ENCODE results near the gene PSMG3. TPM values are rescaled to one million over a fixed set of nuclear protein-coding genes. Genes with fewer than 3 reads are reported as not detected.

PSMG3 gene, protein sequence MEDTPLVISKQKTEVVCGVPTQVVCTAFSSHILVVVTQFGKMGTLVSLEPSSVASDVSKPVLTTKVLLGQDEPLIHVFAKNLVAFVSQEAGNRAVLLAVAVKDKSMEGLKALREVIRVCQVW
- total RNA-seq = 10 to 100 TPM; 11.8 to 18.2 (median 14.6) TPM
- polyA plus RNA-seq = 10 to 100 TPM; 33.4 to 59.1 (median 54.1) TPM
- long read RNA-seq, donor 1, partial matches to known transcripts = 0 of 8 reads
- long read RNA-seq, donor 1, other reads (novel, unspliced or antisense) = 3 of 8 reads
- long read RNA-seq, donor 2, transcript PSMG3-202 (2 exons, 1,391 nt) = major isoform, 5 of 10 reads
- long read RNA-seq, donor 2, partial matches to known transcripts = 0 of 10 reads
- long read RNA-seq, donor 2, other reads (novel, unspliced or antisense) = 1 of 10 reads

DNA sequence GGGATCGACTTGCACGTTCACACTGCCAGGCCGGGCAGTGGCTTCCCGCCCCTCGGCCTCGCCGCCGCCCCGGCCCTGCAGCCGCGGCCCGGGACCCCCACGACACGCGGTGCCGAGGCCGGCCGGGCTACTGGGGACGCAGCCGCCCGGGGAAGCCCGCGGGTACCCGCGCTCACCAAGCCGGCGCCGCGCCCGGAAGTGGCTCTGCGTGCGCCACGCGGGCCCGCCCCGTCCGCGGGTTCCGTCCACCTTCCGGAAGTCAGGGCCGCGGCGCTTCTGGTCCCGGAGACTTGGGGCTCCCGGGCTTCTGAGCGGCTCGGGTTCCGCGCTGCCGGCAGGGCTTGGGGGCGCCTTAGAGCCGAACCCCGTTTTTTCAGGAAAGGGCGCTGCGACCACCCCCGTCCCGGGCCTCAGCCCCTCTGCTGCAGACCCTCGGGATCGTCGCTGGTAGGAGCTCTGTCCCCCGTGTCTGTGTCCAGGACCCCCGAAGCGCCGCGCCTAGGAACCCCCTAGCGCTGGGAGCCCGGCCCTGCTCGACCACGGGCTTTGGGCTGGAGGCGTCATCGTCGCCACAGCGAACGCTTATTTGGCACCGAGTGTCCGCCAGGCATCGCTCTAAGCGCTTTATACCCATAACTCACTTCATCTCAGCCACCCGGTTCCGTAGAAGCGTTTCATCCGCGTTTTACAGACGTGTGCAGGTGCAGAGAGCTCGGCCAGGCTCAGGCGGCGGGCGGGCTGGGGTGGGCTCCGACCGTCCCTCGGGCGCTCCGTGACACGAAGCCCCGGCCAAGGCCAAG, at the start of gene PSMG3:
Gene PSMG3 (minus strand): TSS at position 200 of the 800 bp plus-strand sequence. CDS start 693 bp downstream, outside the sequence.
- Histone ChIP-seq H3K9me3 (no peaks in the 10 kb centered on the region), H3K4me1 (peaks cover 34% of the 10 kb centered on the region), H3K27me3 (ENCODE audit: insufficient read depth in 3 of 3, low read length in 2 of 3) (no peaks in the 10 kb centered on the region), H3K4me3 (peak within 1 kb of the TSS; percentile 94), H3K27ac (peak within 1 kb of the TSS; percentile 95), H3K36me3 (ENCODE audit: insufficient read depth in 1 of 2, low read depth in 1 of 2) (peaks cover 0 to 29% of the 10 kb centered on the region in 2 donors)
- WGBS, 3 donors = 1% methylated on average over 59 to 95 of the region's 95 CpGs
- intact Hi-C loops (cut with DNase I) = loop anchor here in 1 of 2 donors (5.0 kb wide), 1 partner anchor 38 kb away; the partner anchor contains the start of gene MAFK
- peak; percentile 95 for DNase-seq
- TF ChIP-seq, protein P1, sequence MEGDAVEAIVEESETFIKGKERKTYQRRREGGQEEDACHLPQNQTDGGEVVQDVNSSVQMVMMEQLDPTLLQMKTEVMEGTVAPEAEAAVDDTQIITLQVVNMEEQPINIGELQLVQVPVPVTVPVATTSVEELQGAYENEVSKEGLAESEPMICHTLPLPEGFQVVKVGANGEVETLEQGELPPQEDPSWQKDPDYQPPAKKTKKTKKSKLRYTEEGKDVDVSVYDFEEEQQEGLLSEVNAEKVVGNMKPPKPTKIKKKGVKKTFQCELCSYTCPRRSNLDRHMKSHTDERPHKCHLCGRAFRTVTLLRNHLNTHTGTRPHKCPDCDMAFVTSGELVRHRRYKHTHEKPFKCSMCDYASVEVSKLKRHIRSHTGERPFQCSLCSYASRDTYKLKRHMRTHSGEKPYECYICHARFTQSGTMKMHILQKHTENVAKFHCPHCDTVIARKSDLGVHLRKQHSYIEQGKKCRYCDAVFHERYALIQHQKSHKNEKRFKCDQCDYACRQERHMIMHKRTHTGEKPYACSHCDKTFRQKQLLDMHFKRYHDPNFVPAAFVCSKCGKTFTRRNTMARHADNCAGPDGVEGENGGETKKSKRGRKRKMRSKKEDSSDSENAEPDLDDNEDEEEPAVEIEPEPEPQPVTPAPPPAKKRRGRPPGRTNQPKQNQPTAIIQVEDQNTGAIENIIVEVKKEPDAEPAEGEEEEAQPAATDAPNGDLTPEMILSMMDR (IDR thresholded peaks at IDR 0.05) = peak; percentile 29
- ATAC-seq = peak; percentile 88 to 95 (median 94)

DNA sequence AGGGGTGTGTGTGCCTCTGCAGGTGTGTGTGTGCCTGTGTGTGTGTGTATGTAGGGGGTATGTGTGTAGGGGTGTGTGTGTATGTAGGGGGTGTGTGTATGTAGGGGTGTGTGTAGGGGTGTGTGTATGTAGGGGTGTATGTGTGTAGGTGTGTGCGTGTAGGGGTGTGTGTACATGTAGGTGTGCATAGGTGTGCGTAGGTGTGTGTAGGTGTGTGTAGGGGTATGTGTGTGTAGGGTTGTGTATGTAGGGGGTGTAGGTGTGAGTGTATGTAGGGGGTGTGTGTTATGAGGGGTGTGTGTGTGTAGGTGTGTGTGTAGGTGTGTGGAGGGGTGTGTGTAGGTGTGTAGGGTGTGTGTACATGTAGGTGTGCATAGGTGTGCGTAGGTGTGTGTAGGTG, 48.6 kb upstream of the PSMG3 start:
- Histone ChIP-seq H3K36me3 (ENCODE audit: insufficient read depth in 1 of 2, low read depth in 1 of 2) (no peaks in the 10 kb centered on the region), H3K9me3 (no peaks in the 10 kb centered on the region), H3K4me3 (no peak overlapping the region), H3K27me3 (ENCODE audit: insufficient read depth in 3 of 3, low read length in 2 of 3) (peaks cover 0 to 5% (median 2%) of the 10 kb centered on the region in 3 donors), H3K4me1 (no peaks in the 10 kb centered on the region), H3K27ac (no peak overlapping the region)
- WGBS, 3 donors = 76 to 94% (median 76%) methylated on average over 3 of the region's 3 CpGs
- TF ChIP-seq, protein P1 (IDR thresholded peaks at IDR 0.05) = no peak
- no peak for DNase-seq
- ATAC-seq = no peak
- intact Hi-C loops (cut with DNase I) = no loop called here

DNA sequence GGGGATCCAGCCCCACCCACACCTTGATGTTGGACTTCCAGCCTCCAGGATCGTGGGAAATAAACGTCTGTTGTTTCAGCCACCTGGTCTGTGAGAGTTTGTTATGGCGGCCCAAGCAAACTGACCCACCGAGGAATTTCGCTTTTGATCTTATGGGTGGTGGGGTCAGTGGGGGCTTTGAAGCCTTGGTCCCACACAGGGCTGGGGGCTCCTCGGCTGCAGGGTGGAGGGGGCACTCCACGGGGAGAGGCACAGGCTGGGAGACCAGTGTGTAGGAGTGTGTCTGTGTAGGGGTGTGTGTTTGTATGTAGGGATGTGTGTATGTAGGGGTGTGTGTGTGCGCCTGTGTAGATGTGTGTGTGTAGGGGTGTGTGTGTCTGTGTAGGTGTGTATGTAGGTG, 48.1 kb upstream of the PSMG3 start:
- TF ChIP-seq, protein P1 (IDR thresholded peaks at IDR 0.05) = no peak
- WGBS, 3 donors = 67 to 74% (median 68%) methylated on average over 8 of the region's 8 CpGs
- intact Hi-C loops (cut with DNase I) = no loop called here

DNA sequence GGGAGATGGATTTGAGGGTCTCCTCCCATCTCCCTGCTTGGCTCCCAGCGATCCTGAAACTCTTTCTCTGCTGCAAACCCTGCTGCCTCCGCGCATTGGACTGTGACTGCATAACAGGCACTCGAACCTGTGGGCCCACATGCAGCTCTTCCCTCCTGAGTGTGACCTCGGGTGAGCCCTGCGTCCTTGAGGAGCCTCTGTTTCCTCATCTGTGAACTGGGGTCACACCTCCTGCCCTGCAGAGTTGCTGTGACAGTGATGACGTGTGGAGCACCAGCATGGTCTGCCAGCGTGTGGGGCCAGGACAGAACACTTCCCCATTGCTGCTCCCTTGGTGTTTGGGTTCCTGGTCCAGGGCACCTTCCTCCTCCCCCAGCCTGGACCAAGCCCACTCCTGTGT, 46.9 kb upstream of the PSMG3 start:
- DNase-seq = no peak
- TF ChIP-seq, protein P1 (IDR thresholded peaks at IDR 0.05) = no peak
- intact Hi-C loops (cut with DNase I) = no loop called here
- H3K27me3 ChIP-seq (ENCODE audit: insufficient read depth in 3 of 3, low read length in 2 of 3) = peaks cover 0 to 5% (median 2%) of the 10 kb centered on the region in 3 donors
- WGBS, 3 donors = 83 to 90% (median 84%) methylated on average over 8 of the region's 8 CpGs
- no peak overlapping the region for H3K27ac ChIP-seq
- no peaks in the 10 kb centered on the region for H3K9me3 ChIP-seq
- no peaks in the 10 kb centered on the region for H3K4me1 ChIP-seq
- no peak overlapping the region for H3K4me3 ChIP-seq
- no peaks in the 10 kb centered on the region for H3K36me3 ChIP-seq (ENCODE audit: insufficient read depth in 1 of 2, low read depth in 1 of 2)
- no peak for ATAC-seq

More for the DNA sequence above, 48.1 kb upstream of the PSMG3 start:
- Histone ChIP-seq H3K4me3 (no peak overlapping the region), H3K27me3 (ENCODE audit: insufficient read depth in 3 of 3, low read length in 2 of 3) (peaks cover 0 to 5% (median 2%) of the 10 kb centered on the region in 3 donors), H3K4me1 (no peaks in the 10 kb centered on the region), H3K9me3 (no peaks in the 10 kb centered on the region), H3K36me3 (ENCODE audit: insufficient read depth in 1 of 2, low read depth in 1 of 2) (no peaks in the 10 kb centered on the region), H3K27ac (no peak overlapping the region)
- DNase-seq = no peak
- ATAC-seq = no peak

Measured in psoas muscle (tissue), 8 donors.